NCI-H2081 treated with DMSO at 0.1 percent for 48 hours (cell line): ENCODE results near the gene CDK5RAP2.

Experiments
- DNase-seq: peaks from one replicate; lab custom pipeline; 2025; lab: John Stamatoyannopoulos, UW

Gene CDK5RAP2

DNA sequence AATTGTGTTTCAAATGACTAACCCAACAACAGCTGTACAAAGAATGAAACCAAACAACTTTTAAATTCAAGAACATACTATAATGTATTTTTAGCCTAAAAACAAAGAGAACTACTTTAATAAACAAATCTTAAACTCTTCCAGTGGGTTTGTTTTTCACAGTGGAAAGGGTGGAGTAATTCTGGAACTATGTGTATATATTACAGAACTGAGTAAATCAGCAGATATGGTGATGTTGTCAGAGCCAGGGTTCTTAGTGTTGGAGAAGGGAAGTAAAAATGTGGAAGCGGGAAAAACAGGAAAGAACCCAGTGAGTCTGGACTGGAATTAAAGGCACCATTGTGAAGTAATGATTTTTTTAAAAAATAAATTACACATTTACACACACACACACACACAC, 144.9 kb downstream of the CDK5RAP2 start:
- DNase-seq: no peak

DNA sequence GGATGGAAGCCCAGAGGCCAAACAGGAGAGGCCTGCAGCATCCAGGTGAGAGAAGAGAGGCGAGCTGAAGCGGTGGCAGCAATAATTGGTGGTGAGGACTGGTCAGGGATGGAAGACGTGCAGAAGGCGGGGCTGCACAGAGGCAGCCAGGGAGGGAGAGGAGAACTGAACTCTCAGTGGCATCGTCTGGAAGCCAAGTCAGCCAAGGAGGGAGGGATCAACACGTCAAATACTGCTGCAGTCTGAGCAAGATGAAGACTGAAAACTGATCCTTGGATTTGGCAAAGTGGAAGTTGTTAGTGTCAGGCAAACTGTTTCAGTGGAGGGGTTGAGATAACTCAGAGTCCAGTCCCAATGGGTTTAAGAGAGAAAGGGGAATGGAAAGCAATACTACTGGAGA, 145.4 kb downstream of the CDK5RAP2 start:
- DNase-seq: no peak

DNA sequence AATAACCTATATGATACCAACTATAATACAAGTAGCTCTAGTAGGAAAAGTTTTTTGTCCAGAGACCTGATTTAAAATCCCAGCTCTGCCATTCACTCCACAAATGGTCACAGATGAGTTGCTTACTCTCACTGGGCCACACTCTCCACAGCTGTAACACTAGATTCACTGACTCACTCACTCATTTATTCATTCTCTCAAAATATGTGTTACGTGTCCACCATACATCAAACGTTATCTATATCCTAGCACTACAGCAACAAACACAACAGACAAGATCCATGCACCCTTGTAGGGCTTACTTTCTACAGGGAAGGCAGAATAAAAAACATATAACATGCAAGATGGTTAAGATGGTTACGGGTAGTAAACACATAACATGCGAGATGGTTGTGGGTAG, 146.3 kb downstream of the CDK5RAP2 start:
- no peak for DNase-seq

DNA sequence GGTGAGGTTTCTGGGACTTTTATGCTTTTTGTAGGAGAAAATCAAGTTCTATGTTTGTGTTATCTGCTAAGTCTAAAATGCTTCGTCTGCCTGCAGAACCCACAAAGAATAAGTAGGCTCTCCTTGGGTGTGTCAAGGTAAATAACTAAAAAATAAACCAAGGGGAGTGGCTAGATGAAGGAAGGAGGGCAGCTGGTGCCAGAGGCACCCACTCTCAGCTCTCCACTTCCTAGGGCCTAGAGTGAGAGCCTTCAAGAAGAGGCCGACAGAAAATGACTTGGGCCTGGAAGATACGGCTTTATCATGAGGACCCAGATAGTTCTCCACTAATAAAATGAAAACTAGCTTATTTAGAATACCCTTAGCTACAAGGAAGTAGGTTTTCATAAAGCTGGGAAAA, 147.4 kb downstream of the CDK5RAP2 start:
- DNase-seq: no peak

DNA sequence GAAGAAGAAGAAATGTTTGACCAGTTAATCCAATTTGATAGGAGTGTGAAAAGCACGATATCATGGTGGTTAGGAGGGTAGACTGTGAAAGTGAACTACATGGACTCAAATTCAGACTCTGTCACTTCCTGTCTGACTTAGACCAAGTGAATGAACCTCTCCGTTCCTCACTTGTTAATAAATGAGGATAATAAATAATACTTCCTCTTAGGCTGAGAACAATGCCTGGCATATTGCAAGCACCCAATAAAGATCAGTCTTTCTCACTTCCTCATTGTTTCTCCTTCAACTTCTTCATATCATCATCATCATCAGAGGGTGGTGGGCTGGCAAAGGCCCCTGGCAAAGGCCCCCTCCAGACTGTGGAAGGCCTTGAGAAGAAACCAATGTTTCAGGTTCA, 148.7 kb downstream of the CDK5RAP2 start:
- no peak for DNase-seq

DNA sequence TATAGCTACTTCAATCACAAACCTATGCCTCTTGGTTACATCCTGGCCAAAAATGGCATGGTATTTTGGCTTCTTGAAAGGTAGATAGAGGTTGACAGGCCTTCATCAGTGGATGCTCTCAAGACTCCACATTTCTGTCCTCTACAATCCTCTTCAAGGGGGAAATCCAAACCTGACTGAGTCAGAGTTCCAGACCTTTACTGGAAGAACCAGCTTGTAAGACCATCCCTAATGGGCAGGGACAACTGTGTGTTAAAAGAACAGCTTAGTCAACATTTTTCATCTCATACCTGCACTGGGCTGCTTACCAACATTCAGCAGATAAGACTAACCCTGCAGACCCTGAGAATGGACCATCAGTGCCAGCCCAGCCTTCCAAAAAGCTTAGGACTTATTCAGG, 155.7 kb downstream of the CDK5RAP2 start:
- DNase-seq: no peak

DNA sequence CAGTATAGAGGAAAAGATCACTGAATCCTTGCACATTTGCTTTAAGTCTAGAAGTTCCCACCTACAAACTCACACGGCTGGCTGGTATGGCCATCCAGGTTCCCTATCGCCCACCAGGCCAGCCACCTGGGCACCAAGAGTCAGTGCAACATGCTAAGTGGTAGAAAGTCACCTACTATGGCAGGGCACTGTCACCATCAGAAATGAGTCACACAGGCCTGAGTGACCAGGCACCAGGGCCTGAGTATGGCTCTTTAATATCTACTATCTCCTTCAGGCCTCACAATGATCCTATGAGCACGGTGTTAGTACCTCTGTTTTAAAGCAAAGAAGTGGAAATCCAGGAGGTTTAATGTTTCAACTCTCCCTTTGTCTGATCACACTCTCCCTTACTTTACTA, 156.2 kb downstream of the CDK5RAP2 start:
- DNase-seq: no peak

DNA sequence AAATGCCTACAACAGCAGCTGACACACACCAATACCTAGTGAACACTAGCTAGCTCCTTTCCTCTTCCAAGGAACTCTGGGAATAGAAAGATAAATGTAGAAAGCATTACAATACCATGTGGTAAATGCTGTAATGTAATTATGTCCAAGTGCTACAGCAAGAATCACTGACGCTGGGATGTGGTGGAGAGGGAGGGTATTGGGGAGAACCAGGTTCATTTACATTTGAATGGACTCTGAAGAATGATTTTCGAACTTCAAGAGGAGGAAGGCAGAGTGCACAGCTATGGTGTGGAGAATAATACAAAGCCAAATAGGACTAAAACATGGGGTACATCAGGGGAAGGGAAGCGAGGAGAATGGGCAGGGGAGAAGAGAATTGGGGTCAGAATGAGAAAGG, 158.0 kb downstream of the CDK5RAP2 start:
- no peak for DNase-seq

DNA sequence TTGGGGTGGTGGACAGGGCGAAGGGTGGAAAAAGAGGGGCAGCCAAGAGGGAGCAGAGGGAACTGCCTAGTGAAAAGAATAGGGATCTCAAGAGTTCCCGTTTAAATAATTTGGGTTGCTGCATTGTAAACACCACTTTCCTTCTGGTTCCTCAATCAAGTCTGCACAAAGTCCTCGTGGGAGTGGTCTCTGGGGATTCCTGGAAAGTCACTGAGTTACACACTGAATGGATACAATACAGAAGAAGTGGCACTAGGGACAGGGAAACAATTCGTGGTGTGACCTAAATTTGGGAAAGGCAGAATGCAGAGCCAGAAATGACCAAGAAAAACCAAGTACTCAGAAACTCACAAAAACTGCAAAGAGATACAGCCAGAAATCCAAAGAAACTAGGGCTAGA, 161.7 kb downstream of the CDK5RAP2 start:
- DNase-seq: no peak

DNA sequence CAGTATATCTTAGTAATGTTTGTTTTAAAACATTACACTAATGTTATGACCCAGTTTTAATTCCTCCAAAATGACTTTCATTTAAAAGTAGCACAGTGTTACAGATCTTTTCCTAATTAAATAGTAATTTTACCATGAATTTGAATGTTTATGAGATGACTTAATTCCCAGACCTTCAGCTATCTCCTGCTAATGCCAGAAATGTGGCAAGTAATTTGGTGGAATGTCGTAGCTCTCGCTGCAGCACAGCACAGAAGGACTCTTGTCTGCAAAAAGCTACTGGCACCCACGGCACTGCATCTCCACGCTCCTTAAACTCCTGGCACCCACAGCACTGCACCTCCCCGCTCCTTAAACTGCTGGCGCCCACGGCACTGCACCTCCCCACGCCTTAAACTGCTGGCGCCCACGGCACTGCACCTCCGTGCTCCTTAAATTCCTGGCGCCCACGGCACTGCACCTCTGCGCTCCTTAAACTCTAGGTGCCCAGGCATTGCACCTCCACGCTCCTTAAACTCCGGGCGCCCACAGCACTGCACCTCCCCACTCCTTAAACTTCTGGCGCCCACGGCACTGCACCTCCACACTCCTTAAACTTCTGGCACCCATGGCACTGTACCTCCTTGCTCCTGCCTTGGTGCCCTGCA, 163.1 kb downstream of the CDK5RAP2 start:
- DNase-seq: no peak

DNA sequence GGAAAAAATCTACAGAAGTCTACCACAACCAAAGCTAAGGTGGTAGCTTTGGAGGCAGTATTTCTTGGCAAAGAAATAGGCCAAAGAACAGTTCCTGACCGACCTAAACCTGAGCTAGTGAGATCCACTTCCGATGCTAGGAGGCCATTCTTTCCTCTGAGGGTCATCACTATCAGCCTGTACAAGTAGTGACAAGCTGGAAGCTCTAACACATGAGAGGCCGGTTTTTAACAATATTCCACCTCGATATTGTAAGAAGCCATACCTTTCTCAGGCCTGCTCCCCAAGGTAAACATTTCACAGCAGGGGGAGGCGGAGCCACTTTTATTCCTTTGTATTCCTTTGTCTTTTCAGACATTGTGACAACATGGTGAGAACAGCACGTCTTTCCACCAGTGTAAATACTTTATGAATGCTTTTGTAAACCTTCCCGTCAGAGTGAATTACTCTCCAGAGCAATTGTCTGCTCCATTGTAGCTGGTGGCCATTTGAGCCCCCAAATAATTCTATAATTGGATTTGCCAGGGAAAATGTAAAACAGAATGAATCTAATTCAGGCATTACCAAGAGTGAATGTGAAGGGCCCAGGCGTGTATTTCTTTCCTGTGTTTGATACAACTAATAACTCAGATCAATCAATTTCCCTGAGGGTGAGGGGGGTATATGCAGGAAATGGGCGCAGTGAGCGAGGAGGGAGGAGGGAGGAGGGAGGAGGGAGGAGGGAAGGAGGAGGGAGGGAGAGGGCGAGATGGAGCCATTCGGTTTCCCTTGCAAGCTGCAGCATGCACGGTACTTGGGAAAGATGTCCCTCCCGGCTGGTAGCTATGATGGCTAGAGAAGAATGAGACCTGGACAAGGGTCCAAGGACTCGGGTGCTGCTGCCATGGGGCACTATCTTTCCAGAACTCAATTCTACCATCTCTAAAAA, 166.6 kb downstream of the CDK5RAP2 start:
- peak; percentile 94 for DNase-seq

DNA sequence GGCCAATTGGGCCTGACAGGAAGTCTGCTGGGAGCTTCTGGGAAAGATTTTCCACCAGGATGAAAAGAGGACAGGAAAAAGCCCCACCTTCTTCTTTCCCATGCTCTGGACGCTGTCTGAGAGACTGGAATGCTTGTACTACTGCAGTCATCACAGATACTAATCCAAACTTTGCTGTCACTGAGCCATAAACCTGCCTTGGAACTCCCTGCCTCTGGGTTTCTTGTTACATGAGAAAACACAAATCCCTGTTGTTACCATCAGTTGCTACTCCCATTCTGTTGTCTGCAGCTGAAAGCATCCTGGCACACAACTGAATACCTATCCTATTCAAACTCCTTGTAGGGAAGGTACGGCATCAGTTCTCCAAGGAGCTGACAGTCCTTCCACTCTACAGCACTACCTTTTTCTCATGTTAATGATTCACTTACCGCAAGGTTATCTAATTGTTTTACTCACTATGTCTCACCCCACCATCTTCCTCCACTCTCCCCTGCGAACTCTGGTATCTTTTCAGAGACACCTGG, 167.5 kb downstream of the CDK5RAP2 start:
- DNase-seq: no peak

DNA sequence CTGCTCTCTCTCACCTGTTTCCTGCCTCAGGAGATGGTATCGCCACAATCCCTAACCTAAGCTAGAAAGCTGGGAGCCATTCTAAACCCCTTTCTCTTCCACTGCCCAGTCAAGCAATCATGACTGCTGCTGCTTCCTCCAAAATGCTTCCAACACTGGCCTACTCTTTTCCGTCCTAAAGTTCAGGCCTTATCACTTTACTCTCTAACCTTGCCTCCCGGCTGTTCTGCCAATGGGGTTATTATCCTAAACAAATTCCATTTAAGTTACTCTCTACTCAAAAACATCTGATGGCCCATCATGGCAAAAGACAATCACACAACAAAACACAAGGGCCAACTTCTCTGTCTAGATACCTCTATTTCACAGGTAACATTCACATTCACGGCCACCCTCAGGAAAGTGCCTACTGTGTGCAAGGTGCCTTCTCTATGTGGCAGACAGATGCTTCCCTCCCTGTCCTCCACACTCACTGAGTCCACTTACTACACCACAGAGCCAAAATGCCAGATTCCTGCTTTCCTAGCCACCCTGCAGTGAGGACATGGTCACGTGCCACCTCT, 168.0 kb downstream of the CDK5RAP2 start:
- no peak for DNase-seq

DNA sequence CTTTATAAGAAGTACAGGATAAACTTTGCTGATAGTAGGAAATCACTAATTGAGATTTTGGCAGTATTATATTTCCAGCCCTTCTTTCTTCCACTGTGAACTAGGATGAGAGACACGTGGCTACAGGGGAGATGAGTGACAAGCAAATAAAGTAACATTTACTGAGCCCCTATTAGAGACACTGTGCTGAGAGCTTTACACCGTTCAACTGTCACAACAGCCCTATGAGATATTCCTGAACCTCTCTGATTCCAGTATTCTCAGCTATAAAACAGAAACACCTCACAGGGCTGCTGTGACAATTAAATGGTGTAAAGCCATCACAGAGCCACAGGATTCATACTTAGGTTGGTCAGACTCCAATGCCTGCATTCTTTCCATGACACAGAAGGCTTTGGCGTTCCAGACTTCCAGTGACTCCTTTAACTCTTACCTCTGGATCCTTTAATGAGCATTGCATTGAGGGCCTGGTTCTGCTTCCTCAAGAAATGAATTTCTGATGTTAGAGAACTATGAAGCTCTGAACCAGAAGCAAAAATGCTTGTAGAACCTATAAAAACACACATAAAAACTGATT, 169.0 kb downstream of the CDK5RAP2 start:
- no peak for DNase-seq

DNA sequence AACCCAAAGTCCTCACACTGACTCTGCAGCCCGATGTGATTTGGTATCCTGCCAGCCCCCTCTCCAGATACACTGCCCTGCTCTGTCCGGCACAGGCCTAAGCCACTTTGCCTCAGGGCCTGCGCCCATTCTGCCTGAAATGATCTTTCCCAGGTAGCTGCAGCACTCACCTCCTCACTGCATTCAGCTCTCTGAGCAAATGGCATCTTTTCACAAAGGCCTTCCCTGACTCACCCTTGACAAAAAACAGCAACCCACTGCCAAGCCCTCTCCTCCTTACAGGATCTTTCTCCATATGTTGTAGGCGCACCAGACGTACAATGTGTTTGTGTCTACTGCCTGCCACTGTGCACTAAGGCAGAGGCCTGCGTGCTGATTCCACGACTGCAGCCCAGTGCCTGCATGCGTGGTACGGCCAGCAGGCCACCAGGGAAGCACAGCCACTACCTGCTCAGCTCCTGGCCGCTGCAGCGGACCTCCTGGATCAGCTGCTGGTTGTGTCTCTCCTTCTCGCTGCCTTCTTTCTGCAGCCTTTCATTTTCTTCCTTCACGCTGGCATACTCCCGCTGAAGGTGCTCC, 171.2 kb downstream of the CDK5RAP2 start:
- no peak for DNase-seq

DNA sequence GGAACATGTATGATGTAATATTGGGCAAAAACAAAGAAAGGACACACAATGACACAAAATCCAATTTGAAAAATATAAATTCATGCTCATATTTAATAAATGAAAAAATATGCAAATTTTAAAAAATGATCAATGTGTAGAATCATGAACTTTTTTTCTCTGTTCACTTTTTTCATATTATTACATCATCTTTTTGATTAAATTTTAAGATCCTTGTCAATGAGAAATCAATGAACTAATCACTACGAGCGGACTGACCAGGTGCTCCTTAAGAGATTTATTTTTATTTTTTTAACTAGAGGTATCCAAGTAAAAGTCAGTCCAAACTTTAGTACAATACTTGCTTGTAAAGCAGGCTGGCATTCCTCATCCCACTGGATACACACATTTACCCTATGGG, 174.1 kb downstream of the CDK5RAP2 start:
- no peak for DNase-seq

DNA sequence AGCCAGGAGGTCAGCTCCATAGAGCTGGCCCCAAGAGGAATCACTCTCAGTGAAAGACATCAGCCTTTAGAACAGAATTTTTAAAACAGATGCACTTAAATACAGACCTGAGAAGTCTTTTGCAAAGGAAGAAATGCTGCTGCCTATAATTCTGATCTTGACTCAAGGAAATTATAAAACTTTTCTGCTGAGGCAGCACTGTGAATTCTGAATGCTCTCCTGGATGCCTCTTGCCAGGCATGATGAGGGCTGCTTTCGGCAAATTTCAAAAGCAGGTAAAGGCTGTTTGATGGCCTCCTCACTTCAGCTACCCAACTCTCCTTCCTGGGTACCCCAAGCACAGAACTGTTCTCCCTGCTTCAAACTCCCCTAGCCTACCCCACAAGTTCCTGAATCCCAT, 174.8 kb downstream of the CDK5RAP2 start:
- no peak for DNase-seq

DNA sequence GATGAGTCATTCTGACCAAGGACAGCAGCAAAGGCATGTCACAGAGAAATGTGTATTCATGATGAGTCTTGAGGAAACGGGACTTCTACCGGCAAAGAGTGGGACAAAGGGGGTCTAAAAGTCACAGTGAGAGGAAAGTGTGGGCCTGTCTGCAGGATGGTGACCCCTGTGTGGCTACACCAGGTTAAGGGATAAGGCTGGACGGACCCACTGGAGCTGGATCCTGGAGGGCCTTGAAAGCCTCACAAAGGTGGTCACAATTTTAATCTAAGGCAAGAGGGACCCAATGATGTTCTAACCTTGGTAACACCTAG, 176.5 kb downstream of the CDK5RAP2 start:
- no peak for DNase-seq

DNA sequence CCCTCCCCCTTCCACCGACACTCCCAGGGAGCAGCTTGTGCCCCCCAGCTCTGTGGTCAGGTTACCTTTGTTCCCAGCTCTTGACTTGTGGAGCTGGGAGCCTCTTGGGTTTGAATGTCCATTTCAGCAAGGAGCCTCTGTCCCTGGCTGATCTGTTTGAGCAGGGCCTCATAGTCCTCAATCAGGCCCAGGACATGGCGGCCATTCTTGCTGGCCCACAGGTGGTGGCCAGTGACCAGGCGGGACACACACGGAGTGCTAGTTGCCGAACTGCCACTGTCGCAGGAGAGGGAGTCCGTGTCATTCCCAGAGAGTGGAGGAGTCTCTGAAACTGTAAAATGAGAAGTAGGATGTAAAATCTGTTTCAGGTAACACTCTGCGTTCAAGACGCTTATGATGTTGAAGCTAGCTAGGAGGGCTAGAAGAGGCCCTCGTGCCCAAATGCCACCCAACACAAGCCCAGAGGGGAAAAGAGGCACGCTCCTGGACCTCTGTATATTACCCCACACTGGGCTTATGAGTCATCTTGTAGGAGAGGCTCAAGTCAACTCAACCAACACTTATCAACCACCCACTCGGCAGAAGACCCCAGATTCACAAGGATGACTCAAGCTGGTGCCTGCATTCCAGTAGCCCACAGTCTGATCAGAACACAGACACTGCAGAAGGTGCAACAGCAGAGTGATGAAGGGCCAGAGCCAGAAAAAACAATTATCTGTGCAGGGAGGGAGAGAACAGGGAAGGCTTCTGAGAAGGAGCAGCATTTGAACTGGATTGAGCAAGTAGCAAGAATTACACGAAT, 177.0 kb downstream of the CDK5RAP2 start:
- no peak for DNase-seq

DNA sequence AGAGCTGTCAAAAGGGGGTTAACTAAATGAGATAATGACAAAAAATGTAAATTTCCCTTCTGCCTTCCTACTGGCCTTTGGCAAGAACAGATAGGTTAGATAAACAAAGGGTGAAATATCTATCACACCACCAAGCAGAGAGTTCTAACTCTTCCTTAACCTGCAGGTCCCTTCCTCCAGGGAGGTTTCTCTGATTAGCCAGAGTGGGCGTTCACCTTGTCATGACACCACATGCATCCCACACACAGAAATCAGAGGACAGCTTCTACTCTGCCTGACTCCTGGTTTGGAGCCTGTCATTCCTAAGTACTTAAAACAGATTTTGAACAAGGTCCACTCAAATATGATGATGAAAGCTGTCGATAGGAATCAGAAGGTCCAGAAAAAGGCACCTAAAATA, 180.0 kb downstream of the CDK5RAP2 start:
- DNase-seq: no peak

DNA sequence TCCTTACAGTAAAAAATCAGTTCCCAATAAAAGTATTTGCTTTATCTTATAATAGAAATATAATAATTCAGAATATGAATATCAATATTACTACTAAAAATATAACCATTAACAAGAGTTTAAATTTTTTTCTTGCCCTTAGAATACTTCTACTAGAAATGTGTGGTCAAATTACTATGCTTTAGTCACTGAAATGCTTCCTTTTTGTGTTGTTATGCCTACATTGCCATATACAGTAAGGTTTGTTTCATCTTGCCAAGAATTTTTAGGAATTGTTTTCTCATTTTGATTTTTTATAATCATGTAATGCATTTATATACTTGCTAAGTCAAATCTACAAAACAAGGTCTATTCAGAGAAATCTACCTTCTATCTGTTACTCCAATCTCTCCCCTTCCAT, 181.7 kb downstream of the CDK5RAP2 start:
- no peak for DNase-seq

DNA sequence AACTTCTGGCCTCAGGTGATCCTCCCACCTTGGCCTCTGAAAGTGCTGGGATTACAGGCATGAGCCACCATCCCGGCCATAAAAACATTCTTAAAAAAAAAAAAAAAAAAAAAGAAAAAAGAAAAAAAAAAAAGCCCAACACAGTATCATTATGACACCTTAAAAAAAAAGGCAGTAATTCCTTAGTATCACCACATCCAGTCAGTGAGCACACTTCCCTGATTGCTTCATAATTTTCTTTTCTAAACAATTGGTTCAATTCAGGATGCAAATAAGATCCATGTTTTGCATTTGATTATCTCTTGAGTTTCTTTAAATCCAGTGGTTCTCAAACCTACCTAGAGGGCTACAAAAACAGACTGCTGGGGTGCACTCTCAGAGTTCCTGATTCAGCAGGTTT, 182.5 kb downstream of the CDK5RAP2 start:
- DNase-seq: no peak
